Measurements from ENCODE around the gene PXMP4.

DNA sequence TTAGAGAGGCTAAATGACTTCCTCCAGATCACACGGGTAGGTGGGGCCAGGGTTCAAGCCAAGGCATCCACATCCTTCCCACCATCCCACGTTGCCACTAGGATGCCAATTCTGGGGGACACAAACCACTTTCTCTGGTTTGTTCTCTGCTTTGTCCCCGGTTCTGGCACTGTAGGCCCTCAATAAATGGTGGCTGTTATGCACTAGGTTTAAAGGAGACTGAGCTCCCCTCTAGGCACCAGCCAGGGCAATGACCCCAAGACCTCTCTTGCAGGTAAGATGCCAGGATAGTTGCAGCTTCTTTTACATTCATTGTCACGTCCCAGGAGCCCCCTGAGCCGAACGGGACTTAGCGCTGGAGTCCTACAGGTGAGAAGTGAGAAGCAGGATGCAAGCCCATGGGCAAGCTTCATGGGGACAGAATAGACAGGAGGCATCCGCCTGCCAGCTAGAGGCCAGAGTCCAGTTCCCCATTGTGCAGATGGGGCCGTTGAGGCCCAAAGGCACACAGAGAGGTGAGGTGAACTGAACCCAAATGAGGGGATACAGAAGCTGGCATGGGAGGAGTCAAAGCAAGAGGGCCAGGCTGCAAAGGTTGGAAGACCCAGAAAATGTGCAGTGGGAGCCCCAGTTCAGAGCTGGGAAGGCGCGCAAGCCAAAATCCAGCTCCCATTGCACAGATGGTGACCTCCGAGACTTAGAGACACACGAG is 677 bp downstream of the PXMP4 start:
- no peak for TF ChIP-seq ZNF707 (tag by site-specific recombination; IDR thresholded peaks at IDR 0.05)
- TF ChIP-seq KLF10 (tag by site-specific recombination; IDR thresholded peaks at IDR 0.05) = no peak
- TF ChIP-seq GFI1B (tag by site-specific recombination; IDR thresholded peaks at IDR 0.05) = no peak
- TF ChIP-seq ZNF274 (IDR thresholded peaks at IDR 0.05; ENCODE audit: low read length) = no peak
- TF ChIP-seq ZNF274 (tag by site-specific recombination; IDR thresholded peaks at IDR 0.05; ENCODE audit: borderline replicate concordance) = no peak
- no peak for TF ChIP-seq SALL2 (tag by site-specific recombination; IDR thresholded peaks at IDR 0.05; ENCODE audit: borderline replicate concordance)
- TF ChIP-seq, protein P1, sequence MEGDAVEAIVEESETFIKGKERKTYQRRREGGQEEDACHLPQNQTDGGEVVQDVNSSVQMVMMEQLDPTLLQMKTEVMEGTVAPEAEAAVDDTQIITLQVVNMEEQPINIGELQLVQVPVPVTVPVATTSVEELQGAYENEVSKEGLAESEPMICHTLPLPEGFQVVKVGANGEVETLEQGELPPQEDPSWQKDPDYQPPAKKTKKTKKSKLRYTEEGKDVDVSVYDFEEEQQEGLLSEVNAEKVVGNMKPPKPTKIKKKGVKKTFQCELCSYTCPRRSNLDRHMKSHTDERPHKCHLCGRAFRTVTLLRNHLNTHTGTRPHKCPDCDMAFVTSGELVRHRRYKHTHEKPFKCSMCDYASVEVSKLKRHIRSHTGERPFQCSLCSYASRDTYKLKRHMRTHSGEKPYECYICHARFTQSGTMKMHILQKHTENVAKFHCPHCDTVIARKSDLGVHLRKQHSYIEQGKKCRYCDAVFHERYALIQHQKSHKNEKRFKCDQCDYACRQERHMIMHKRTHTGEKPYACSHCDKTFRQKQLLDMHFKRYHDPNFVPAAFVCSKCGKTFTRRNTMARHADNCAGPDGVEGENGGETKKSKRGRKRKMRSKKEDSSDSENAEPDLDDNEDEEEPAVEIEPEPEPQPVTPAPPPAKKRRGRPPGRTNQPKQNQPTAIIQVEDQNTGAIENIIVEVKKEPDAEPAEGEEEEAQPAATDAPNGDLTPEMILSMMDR (tag by site-specific recombination; IDR thresholded peaks at IDR 0.05) = no peak
- TF ChIP-seq, protein P2, sequence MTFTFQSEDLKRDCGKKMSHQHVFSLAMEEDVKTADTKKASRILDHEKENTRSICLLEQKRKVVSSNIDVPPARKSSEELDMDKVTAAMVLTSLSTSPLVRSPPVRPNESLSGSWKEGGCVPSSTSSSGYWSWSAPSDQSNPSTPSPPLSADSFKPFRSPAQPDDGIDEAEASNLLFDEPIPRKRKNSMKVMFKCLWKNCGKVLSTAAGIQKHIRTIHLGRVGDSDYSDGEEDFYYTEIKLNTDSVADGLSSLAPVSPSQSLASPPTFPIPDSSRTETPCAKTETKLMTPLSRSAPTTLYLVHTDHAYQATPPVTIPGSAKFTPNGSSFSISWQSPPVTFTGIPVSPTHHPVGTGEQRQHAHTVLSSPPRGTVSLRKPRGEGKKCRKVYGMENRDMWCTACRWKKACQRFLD (tag by site-specific recombination; IDR thresholded peaks at IDR 0.05) = no peak
- TF ChIP-seq ZNF2 (tag by site-specific recombination; IDR thresholded peaks at IDR 0.05) = no peak
- TF ChIP-seq, protein P3, sequence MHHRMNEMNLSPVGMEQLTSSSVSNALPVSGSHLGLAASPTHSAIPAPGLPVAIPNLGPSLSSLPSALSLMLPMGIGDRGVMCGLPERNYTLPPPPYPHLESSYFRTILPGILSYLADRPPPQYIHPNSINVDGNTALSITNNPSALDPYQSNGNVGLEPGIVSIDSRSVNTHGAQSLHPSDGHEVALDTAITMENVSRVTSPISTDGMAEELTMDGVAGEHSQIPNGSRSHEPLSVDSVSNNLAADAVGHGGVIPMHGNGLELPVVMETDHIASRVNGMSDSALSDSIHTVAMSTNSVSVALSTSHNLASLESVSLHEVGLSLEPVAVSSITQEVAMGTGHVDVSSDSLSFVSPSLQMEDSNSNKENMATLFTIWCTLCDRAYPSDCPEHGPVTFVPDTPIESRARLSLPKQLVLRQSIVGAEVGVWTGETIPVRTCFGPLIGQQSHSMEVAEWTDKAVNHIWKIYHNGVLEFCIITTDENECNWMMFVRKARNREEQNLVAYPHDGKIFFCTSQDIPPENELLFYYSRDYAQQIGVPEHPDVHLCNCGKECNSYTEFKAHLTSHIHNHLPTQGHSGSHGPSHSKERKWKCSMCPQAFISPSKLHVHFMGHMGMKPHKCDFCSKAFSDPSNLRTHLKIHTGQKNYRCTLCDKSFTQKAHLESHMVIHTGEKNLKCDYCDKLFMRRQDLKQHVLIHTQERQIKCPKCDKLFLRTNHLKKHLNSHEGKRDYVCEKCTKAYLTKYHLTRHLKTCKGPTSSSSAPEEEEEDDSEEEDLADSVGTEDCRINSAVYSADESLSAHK (tag by site-specific recombination; IDR thresholded peaks at IDR 0.05) = no peak
- no peak for TF ChIP-seq ZFP41 (tag by site-specific recombination; IDR thresholded peaks at IDR 0.05; ENCODE audit: borderline replicate concordance)

Measured in HEK293 (cell line).